ENCODE measurements around the gene STON2.
"Not testable (repeated sequence)": the region's sequence is repeated elsewhere in the genome, so short reads cannot be mapped to it uniquely, and the experiment has no call there.

STON2 gene

DNA sequence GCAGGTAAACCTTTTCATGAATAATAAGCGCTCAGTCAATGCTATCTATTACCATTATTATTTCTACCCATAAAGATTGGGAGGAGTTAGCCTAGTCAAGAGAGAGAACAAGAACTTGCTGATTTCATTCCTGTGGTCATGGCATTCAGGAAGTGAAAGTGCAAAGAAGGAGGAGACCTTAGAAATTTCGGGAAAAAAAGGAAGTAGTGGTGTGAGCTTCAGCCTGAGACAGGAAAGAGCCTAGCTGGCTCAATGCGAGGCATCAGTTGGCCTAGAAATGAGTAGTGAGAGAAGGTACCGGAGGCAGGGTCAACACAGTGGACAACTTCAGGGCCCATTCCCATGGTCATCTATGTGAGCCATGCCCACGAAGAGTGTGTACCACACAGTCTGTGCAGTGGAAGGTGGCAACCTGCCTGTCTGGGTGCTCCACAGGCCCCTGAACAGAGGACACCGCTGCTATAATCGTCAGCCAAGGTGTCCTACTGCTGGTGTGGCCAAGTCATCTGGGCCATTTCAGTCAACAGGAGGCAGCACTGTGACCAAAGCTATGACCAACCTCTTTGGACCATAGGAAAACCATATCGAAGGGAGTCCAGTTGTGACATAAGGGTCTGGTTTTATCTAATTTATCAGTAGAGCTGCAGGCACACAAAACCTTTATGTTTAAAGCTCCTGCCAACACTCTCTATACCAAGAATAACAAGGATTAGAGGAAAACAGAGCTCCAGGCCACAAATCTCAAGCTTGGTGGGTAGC is 16.2 kb upstream of the STON2 start:
- DNase-seq = no peak

- no peak for DNase-seq
These were observed 15.7 kb upstream of the STON2 start for GRCh38 chr14:81415781-81416180.

GRCh38 chr14:81414123-81414522 is 14.0 kb upstream of the STON2 start:
- DNase-seq = no peak

DNA sequence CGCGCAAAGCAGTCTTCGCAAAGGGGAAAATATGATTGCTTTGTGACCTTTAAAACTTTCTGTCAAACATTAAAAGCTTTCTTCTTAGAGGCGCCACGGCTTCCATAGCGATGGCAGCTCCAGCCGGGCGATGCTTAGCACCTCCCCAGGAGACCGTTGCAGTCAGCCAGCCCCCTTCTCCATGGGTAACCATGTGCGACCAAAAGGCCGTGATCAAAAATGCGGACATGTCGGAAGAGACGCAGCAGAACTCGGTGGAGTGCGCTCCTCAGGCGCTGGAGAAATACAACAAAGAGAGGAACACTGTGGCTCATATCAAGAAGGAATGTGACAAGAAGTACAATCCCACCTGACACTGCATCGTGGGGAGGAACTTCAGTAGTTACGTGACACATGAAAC is 12.7 kb upstream of the STON2 start:
- DNase-seq = no peak

DNA sequence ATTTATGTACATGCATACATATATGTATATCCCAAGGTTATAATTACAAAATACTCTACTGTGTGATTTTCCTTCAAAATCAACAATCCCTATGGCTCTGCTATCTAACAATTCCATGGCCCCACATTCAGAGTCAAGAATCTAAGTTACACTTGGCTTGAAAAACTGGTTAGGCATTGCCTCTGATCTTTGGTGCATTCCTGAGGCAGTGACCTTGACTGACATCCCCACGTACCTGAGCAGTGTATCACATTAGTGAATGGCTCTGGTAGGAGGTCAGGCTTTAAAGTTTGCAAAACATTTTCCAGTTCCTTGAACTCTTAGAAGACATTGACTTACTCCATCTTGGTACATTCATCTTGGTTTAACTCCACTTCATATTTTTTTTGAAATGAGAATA is 8.5 kb upstream of the STON2 start:
- DNase-seq = no peak

- no peak for DNase-seq
These were observed 6.7 kb upstream of the STON2 start for GRCh38 chr14:81406863-81407262.

DNA sequence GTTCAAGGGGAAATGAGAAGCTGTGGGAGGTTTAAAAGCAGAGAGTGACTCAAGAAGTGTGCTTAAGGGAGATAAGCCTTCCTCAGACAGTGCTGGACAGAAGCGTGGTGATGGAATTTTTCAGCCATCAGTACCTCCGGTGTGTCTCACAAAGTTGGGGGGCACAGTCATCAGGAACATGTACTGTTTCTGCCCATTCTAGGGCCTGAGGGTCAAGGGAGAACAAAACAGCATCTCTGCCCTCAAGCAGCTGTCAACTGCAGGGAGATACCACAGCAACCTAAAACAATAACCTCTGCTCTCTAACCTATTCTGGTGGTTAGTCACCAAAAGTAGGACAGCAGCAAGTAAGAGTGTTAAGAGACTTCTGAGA is 2.0 kb upstream of the STON2 start:
- DNase-seq = no peak

DNA sequence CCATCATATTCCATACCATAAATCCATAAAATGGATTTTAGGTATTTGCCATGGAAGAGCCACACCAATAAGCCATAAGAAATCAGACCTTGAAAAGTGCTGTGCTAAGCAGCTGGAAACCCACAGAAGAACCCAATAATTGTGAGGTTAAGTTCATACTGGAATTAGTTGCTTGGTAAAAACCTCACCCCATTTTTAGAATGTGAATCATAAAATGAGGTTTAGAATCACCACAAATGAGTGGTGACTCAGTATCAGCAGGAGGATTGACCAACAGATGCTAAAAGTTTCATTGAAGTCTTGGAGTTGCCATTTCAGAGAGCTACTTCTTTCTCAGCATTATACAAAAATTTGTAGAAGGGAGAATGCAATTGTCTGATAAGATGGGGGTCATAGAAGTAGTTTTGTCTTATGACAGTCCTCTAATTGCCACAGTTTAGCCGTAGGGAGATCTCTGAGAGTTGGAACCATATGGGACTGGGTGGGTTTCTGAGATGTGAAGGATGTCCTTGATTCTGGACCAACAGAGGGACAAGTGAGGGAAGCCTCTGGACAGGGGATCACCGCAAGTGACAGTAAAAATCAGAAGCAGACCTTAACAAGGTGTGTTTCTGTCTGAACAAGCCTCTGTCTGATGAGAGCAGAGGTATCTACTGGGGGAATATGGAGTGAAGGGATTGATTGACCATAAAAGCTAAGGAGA is 1.4 kb upstream of the STON2 start:
- DNase-seq = no peak

DNA sequence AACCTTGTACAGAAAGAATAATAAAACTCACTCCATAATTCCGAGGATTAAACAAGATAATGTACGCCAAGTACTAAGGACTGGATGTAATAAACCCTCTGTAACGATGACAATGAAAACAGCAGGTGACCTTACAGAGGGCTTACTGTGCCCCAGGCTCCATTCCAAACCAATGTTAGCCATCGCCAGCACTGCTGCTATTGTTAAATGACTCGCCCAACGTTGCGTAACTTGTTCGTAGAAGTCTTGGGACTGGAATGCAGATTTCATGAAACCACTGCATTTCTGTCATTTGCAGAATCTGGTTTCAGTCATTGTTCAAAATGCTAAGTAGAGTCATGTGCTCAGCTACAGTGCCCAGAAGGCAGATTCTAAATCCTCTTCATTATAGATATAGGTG is 728 bp upstream of the STON2 start:
- no peak for DNase-seq

DNA sequence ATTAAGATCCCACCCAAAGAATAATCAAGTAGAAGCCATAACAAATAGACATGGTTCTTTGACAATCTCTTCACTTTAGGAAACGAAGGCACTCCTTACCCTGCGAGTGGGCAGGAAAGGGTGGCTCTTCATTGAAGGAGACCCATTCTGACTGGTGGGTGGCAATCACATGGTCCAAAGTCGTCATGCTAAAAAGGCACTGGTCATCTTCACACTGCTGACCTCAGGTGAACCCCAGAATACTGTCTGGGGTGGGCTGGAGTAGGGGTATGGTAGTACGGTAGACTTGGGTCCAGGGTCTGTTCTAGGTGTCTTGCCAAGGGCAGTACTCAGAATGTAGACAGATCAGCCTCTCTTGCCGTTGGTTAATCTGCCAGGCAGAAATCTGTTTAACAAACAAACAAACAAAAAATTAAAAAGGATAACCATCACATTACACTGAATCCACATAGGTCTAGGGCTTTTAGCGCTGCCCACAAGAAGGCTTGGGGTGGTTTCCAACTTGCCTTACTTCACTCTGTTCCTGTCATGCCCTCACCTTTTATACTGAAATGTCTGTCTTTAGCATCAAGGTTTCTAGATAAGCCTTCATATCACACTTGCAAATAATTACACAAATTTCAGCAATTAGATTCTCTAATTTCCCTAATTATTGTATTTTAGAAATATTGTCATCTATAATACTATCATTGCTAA is 1.8 kb downstream of the STON2 start:
- no peak for DNase-seq

- no peak for DNase-seq
These were observed 4.0 kb downstream of the STON2 start for GRCh38 chr14:81396113-81396512.

DNA sequence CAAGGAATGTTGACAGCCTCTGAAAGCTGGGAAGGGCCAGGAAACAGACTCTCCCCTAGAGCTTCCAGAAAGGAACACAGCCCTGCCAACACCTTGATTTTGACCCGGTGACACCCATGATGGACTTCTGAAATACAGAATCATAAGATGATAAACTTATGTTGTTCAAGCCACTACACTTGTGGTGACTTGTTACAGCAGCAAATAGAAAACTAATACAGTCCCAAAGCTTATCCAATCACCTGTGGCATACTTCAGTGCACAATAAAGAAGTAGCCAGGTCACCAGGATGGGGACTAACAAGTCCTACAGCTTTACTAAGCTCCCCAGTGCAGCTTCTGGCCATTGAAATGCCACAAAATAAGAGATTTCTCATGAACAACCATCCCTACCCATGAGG is 5.4 kb downstream of the STON2 start:
- DNase-seq = no peak

GRCh38 chr14:81392976-81393643 is 7.0 kb downstream of the STON2 start:
- no peak for DNase-seq

- no peak for DNase-seq
These were observed 8.1 kb downstream of the STON2 start for GRCh38 chr14:81392052-81392451.

DNA sequence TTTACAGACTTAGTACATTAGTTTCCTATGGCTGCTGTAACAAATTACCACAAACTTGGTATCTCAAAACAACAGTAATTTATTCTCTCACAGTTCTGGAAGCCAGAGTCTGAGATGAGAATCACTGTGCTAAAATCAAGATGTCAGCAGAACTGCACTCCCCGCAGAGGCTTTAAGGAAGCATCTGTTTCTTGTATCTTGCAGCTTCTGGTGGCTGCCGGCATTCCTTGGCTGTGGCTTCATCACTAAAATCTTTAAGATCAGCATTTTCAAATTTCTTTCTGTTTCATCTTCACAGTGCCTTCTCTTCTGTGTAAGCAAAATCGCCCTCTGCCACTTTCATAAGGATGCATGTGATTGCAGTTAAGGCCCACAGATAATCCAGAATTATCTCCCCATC is 9.4 kb downstream of the STON2 start:
- DNase-seq = no peak

GRCh38 chr14:81388336-81388735 is 11.8 kb downstream of the STON2 start:
- DNase-seq = no peak

- DNase-seq = no peak
These were observed 13.8 kb downstream of the STON2 start for GRCh38 chr14:81386290-81386745.

GRCh38 chr14:81385886-81386285 is 14.2 kb downstream of the STON2 start:
- no peak for DNase-seq

DNA sequence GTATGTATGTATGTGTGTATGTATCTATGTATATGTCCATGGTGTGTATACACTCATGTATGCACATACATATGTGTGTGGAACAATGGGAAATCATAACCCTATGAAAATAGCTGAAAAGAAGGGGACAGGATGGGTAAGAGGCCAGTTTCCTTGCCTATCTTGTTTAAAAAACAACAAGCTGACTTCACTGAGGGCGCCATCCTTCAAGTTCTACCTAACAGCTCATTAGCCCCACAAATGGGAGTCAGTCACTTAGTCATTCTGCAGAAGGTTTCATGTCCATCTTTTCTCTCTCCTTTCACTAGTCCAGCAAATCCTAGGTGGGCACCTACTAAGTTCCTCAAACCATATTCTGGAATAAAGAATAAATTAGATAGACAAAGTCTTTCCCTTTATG is 14.7 kb downstream of the STON2 start:
- DNase-seq = no peak

- DNase-seq = no peak
These were observed 15.2 kb downstream of the STON2 start for GRCh38 chr14:81384900-81385299.

DNA sequence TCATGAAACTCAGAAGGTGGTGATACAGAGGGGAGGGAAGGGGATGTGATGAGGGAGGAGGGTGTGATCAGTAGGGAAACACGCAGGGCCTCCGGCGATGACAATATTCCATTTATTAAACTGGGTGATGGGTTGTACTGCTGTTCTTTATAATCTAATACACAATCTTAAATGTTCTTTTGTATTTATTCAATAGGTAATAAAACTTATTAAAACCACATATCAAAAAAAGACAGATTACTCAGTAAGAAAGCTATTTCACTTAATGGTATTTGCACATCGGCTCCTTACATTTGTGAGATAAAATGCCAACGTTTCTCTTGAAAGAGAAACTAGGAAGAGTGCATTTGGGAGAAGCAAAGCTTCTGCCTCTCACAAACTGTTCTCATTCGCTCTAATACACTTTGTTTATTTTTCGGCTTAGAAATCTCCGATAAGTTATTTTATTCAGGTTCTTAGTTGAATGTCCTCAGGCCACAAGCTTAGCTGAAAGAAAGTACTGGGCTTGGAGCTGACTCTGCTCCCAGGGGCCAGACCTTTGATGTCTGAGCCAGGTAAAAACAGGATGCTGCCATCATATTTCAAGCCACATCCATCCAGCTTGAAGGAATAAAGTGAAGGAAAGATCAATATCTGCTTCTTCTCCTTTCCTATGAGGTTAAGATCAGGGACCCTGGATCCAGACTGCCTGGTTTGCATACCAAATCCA is 17.5 kb downstream of the STON2 start:
- DNase-seq = no peak

DNA sequence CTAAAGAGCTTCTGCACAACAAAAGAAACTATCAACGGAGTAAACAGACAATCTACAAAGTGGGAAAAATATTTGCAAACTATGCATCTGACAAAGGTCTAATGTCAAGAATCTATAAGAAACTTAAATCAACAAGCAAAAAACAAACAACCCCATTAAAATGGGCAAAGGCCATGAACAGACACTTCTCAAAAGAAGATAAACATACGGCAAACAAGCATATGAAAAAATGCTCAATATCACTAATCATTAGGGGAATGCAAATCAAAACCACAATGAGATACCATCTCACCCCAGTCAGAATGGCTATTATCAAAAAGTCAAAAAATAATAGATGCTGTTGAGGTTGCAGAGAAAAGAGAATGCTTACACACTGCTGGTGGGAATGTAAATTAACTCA is 20.1 kb downstream of the STON2 start:
- not testable (repeated sequence) for DNase-seq

DNA sequence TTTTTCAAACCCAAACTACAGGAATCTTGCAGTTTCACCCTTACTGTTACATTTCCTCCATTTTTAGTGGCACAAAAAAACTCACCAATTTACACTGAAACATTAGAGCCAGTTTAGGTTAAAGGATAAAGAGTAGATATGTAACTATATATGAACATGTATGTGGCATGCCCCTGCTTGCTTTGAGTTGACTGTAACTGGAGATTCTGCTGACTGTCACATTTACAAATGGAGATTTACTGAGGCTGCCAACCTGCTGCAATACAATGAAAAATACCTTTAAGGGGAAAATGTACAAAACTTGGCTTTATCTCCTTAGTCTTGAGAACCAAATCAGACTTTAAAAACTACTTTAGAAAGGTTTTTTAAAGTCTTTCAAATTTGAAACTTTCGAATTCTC is 28.3 kb downstream of the STON2 start:
- DNase-seq = no peak
